ENCODE data around the gene LSG1.

Gene LSG1

GRCh38 chr3:194654443-194654842 is 17.5 kb downstream of the LSG1 start:
- no peaks in the 10 kb centered on the region for H3K9me3 ChIP-seq (ENCODE audit: insufficient read depth, low read length)
- peaks cover 25% of the 10 kb centered on the region for H3K36me3 ChIP-seq (ENCODE audit: low read length)
- H3K4me3 ChIP-seq (ENCODE audit: insufficient read depth, low read length, poor library complexity, severe bottlenecking): no peak overlapping the region
- no peaks in the 10 kb centered on the region for H3F3A ChIP-seq (ENCODE audit: insufficient read depth)
- H3K4me2 ChIP-seq (ENCODE audit: low read depth, low read length, poor library complexity, severe bottlenecking): no peak overlapping the region
- no peaks in the 10 kb centered on the region for H3K9me2 ChIP-seq (replicated peaks; ENCODE audit: insufficient read depth, low read length)
- no peak overlapping the region for H2AFZ ChIP-seq (ENCODE audit: low read depth, low read length, severe bottlenecking)
- no peaks in the 10 kb centered on the region for H3K79me2 ChIP-seq (ENCODE audit: insufficient read depth, low read length)
- H4K20me1 ChIP-seq (ENCODE audit: low read depth, low read length): no peaks in the 10 kb centered on the region
- no peak overlapping the region for H3K9ac ChIP-seq (ENCODE audit: low read length)
- H3K27ac ChIP-seq (ENCODE audit: low read depth, low read length): no peak overlapping the region
- TF ChIP-seq CTCF (IDR thresholded peaks at IDR 0.05; ENCODE audit: insufficient read depth, low read length, poor library complexity, severe bottlenecking): no peak
- TF ChIP-seq EZH2phosphoT487 (conservative IDR thresholded peaks at IDR 0.05; ENCODE audit: low read length): no peak
- H3K27me3 ChIP-seq (ENCODE audit: low read length): no peaks in the 10 kb centered on the region

GRCh38 chr3:194647747-194648146 is 24.2 kb downstream of the LSG1 start:
- H3K4me2 ChIP-seq (ENCODE audit: low read depth, low read length, poor library complexity, severe bottlenecking): no peak overlapping the region
- no peaks in the 10 kb centered on the region for H3F3A ChIP-seq (ENCODE audit: insufficient read depth)
- H3K79me2 ChIP-seq (ENCODE audit: insufficient read depth, low read length): no peaks in the 10 kb centered on the region
- H3K27me3 ChIP-seq (ENCODE audit: low read length): no peaks in the 10 kb centered on the region
- no peak overlapping the region for H3K9ac ChIP-seq (ENCODE audit: low read length)
- no peak overlapping the region for H2AFZ ChIP-seq (ENCODE audit: low read depth, low read length, severe bottlenecking)
- no peaks in the 10 kb centered on the region for H4K20me1 ChIP-seq (ENCODE audit: low read depth, low read length)
- no peaks in the 10 kb centered on the region for H3K9me3 ChIP-seq (ENCODE audit: insufficient read depth, low read length)
- no peak overlapping the region for H3K4me3 ChIP-seq (ENCODE audit: insufficient read depth, low read length, poor library complexity, severe bottlenecking)
- H3K9me2 ChIP-seq (replicated peaks; ENCODE audit: insufficient read depth, low read length): no peaks in the 10 kb centered on the region
- no peak for TF ChIP-seq CTCF (IDR thresholded peaks at IDR 0.05; ENCODE audit: insufficient read depth, low read length, poor library complexity, severe bottlenecking)
- no peak for TF ChIP-seq EZH2phosphoT487 (conservative IDR thresholded peaks at IDR 0.05; ENCODE audit: low read length)
- H3K36me3 ChIP-seq (ENCODE audit: low read length): peaks cover 32% of the 10 kb centered on the region; the same call in 1 of the 2 replicates
- no peak overlapping the region for H3K27ac ChIP-seq (ENCODE audit: low read depth, low read length)

DNA sequence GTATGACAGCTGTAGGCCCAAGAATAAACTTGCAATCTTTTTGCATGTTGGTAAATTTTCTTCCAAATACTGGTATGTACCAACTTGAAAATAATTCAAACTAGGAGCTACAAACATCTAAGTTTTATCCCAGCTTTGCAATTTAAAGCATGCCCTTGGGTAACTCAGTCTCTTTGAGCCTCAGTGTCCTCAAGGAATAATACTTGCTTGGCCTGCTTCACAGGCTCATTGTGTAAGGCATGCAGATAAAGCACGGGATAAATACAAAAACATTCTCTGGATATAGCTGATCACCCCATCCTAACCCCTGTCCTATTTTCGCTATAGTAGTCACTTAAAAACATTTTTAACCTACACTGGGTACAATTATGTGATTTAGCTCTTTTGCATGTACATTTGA is 29.2 kb downstream of the LSG1 start:
- Histone ChIP-seq H3K36me3 (ENCODE audit: low read length) (peaks cover 18% of the 10 kb centered on the region; the same call in 1 of the 2 replicates), H4K20me1 (ENCODE audit: low read depth, low read length) (no peaks in the 10 kb centered on the region), H3K9me3 (ENCODE audit: insufficient read depth, low read length) (no peaks in the 10 kb centered on the region), H3K4me2 (ENCODE audit: low read depth, low read length, poor library complexity, severe bottlenecking) (no peak overlapping the region), H3F3A (ENCODE audit: insufficient read depth) (no peaks in the 10 kb centered on the region), H3K27me3 (ENCODE audit: low read length) (no peaks in the 10 kb centered on the region), H3K27ac (ENCODE audit: low read depth, low read length) (no peak overlapping the region), H3K9me2 (replicated peaks; ENCODE audit: insufficient read depth, low read length) (no peaks in the 10 kb centered on the region), H3K4me3 (ENCODE audit: insufficient read depth, low read length, poor library complexity, severe bottlenecking) (no peak overlapping the region), H3K79me2 (ENCODE audit: insufficient read depth, low read length) (no peaks in the 10 kb centered on the region), H3K9ac (ENCODE audit: low read length) (no peak overlapping the region), H2AFZ (ENCODE audit: low read depth, low read length, severe bottlenecking) (no peak overlapping the region)
- TF ChIP-seq EZH2phosphoT487 (conservative IDR thresholded peaks at IDR 0.05; ENCODE audit: low read length) (no peak), CTCF (IDR thresholded peaks at IDR 0.05; ENCODE audit: insufficient read depth, low read length, poor library complexity, severe bottlenecking) (no peak)
